H9 (cell line): ENCODE measurements around the gene ELOF1. TPM values are rescaled to one million over a fixed set of nuclear protein-coding genes. Genes with fewer than 3 reads are reported as not detected.
"Not testable (repeated sequence)": the region's sequence is repeated elsewhere in the genome, so short reads cannot be mapped to it uniquely, and the experiment has no call there.

Experiments
- DNase-seq: peaks from one replicate; pipeline ENCODE4 v3.0.0-alpha.2; 2017
- H2AFZ ChIP-seq: one replicate; pipeline ENCODE4 v1.6.1; 2013; ENCODE audit warnings: mild to moderate bottlenecking, low read length, control low read depth, moderate library complexity
- H2AK5ac ChIP-seq: 2 replicates; pipeline ENCODE4 v1.6.1; 2013; ENCODE audit warnings: low read length, control low read depth, mixed read lengths; ENCODE audit not compliant: insufficient read length
- H2BK120ac ChIP-seq: one replicate; pipeline ENCODE4 v1.6.1; 2013; ENCODE audit warnings: low read depth, mild to moderate bottlenecking, low read length, control low read depth, inconsistent platforms; ENCODE audit not compliant: poor library complexity, severe bottlenecking
- H2BK12ac ChIP-seq: 2 replicates; pipeline ENCODE4 v1.6.1; 2013; ENCODE audit warnings: low read length, control low read depth, mixed read lengths, low read depth; ENCODE audit not compliant: insufficient read length
- H2BK15ac ChIP-seq: 2 replicates; pipeline ENCODE4 v1.6.1; 2013; ENCODE audit warnings: low read depth, low read length, control low read depth
- H2BK20ac ChIP-seq: one replicate; pipeline ENCODE4 v1.6.1; 2013; ENCODE audit warnings: low read depth, mild to moderate bottlenecking, low read length, control low read depth, inconsistent platforms; ENCODE audit not compliant: poor library complexity, severe bottlenecking
- H2BK5ac ChIP-seq: 2 replicates; pipeline ENCODE4 v1.6.1; 2013; ENCODE audit warnings: low read length, control low read depth, mixed read lengths; ENCODE audit not compliant: insufficient read length
- H3K14ac ChIP-seq: 2 replicates; pipeline ENCODE4 v1.6.1; 2013; ENCODE audit warnings: low read length, control low read depth; ENCODE audit not compliant: insufficient read depth
- H3K18ac ChIP-seq: 2 replicates; pipeline ENCODE4 v1.6.1; 2013; ENCODE audit warnings: low read depth, mild to moderate bottlenecking, mixed read lengths, low read length, control low read depth; ENCODE audit not compliant: insufficient read length
- H3K23ac ChIP-seq: 2 replicates; pipeline ENCODE4 v1.6.1; 2013; ENCODE audit warnings: low read length, control low read depth, mixed read lengths, low read depth; ENCODE audit not compliant: insufficient read length
- H3K23me2 ChIP-seq: 2 replicates; pipeline ENCODE4 v1.6.1; 2013; ENCODE audit warnings: low read depth, mild to moderate bottlenecking, mixed read lengths, low read length, control low read depth; ENCODE audit not compliant: insufficient read length, poor library complexity, severe bottlenecking
- H3K27ac ChIP-seq: 2 replicates; pipeline ENCODE4 v1.5.1; 2013; ENCODE audit warnings: low read length, control low read depth, mixed read lengths, low read depth; ENCODE audit not compliant: insufficient read length
- H3K27me3 ChIP-seq: 2 replicates; pipeline ENCODE4 v1.6.1; 2013; ENCODE audit warnings: low read length, control low read depth, inconsistent platforms; ENCODE audit not compliant: insufficient read depth
- H3K4ac ChIP-seq: 2 replicates; pipeline ENCODE4 v1.6.1; 2013; ENCODE audit warnings: low read depth, mild to moderate bottlenecking, control low read depth, inconsistent platforms, low read length, moderate library complexity
- H3K4me1 ChIP-seq: 2 replicates; pipeline ENCODE4 v1.6.1; 2013; ENCODE audit warnings: low read length, control low read depth, inconsistent platforms; ENCODE audit not compliant: insufficient read depth
- H3K4me2 ChIP-seq: 2 replicates; pipeline ENCODE4 v1.6.1; 2013; ENCODE audit warnings: low read length, control low read depth, mixed read lengths; ENCODE audit not compliant: insufficient read length, insufficient read depth
- H3K56ac ChIP-seq: 2 replicates; pipeline ENCODE4 v1.6.1; 2013; ENCODE audit warnings: low read depth, mild to moderate bottlenecking, mixed read lengths, low read length, control low read depth; ENCODE audit not compliant: insufficient read length
- H3K79me1 ChIP-seq: 2 replicates; pipeline ENCODE4 v1.6.1; 2013; ENCODE audit warnings: low read depth, mild to moderate bottlenecking, moderate library complexity, low read length, control low read depth, inconsistent platforms; ENCODE audit not compliant: insufficient read depth, poor library complexity, severe bottlenecking
- H3K79me2 ChIP-seq: 2 replicates; pipeline ENCODE4 v1.6.1; 2013; ENCODE audit warnings: low read length, control low read depth, inconsistent platforms; ENCODE audit not compliant: insufficient read depth
- H3K9ac ChIP-seq: 2 replicates; pipeline ENCODE4 v1.6.1; 2013; ENCODE audit warnings: low read length, control low read depth, mixed read lengths; ENCODE audit not compliant: insufficient read length; ENCODE audit errors: extremely low read depth
- H3K9me3 ChIP-seq: one replicate; pipeline ENCODE4 v1.6.1; 2013; ENCODE audit warnings: low read depth, low read length, inconsistent platforms; ENCODE audit not compliant: control insufficient read depth
- H3T11ph ChIP-seq: one replicate; pipeline ENCODE4 v1.6.1; 2013; ENCODE audit warnings: mild to moderate bottlenecking, low read length, control low read depth, inconsistent platforms
- H4K20me1 ChIP-seq: one replicate; pipeline ENCODE4 v1.6.1; 2013; ENCODE audit not compliant: control insufficient read depth, insufficient read length, insufficient read depth
- H4K5ac ChIP-seq: 2 replicates; pipeline ENCODE4 v1.6.1; 2013; ENCODE audit warnings: low read depth, mild to moderate bottlenecking, mixed read lengths, low read length, control low read depth; ENCODE audit not compliant: insufficient read length
- H4K8ac ChIP-seq: replicated peaks from 2 replicates; pipeline ENCODE4 v1.6.1; 2013; ENCODE audit warnings: low read length, control low read depth, mixed read lengths, low read depth; ENCODE audit not compliant: insufficient read length
- H4K91ac ChIP-seq: 2 replicates; pipeline ENCODE4 v1.6.1; 2013; ENCODE audit warnings: low read depth, mild to moderate bottlenecking, moderate library complexity, mixed read lengths, low read length, control low read depth; ENCODE audit not compliant: insufficient read length
- H3K27ac Mint-ChIP-seq, 3 experiments: 2 replicates in 2 of 3; 3 replicates in 1 of 3; pipeline ENCODE4 v1.8.0; 2020 to 2021; ENCODE audit warnings: mixed read lengths in 3 of 3, mild to moderate bottlenecking in 1 of 3, moderate library complexity in 1 of 3
- H3K27me3 Mint-ChIP-seq: 2 replicates; pipeline ENCODE4 v1.8.0; 2021; ENCODE audit warnings: low read depth, mild to moderate bottlenecking, moderate library complexity, mixed read lengths
- H3K36me3 Mint-ChIP-seq, 3 experiments: 2 replicates in 2 of 3; 3 replicates in 1 of 3; pipeline ENCODE4 v1.8.0; 2020 to 2021; ENCODE audit warnings: low read depth in 3 of 3, mixed read lengths in 3 of 3; ENCODE audit not compliant: insufficient read depth in 1 of 3
- H3K4me1 Mint-ChIP-seq, 2 experiments: 2 replicates each; pipeline ENCODE4 v1.8.0; 2020; ENCODE audit warnings: mixed read lengths in 2 of 2
- H3K4me3 Mint-ChIP-seq, 2 experiments: 2 replicates in 1 of 2; 3 replicates in 1 of 2; pipeline ENCODE4 v1.8.0; 2020 to 2021; ENCODE audit warnings: mild to moderate bottlenecking in 2 of 2, mixed read lengths in 2 of 2, moderate library complexity in 1 of 2
- H3K9me3 Mint-ChIP-seq, 2 experiments: 2 replicates in 1 of 2; 3 replicates in 1 of 2; pipeline ENCODE4 v1.8.0; 2020; ENCODE audit warnings: mild to moderate bottlenecking in 2 of 2, mixed read lengths in 2 of 2, moderate library complexity in 1 of 2
- CTCF ChIP-seq: fragments of 200-600 bp; sonication (generic); conservative IDR thresholded peaks from 3 replicates; pipeline ENCODE4 v1.8.0; 2021; ENCODE audit warnings: antibody characterized with exemption, mild to moderate bottlenecking
- WGBS: extraction: QIAGEN DNeasy Blood & Tissue Kit; methylation state at CpG from one replicate; pipeline ENCODE4 v1.1.7; 2013; ENCODE audit warnings: missing lambda C conversion rate, low lambda C conversion rate, mixed read lengths; ENCODE audit not compliant: insufficient read length; ENCODE audit errors: extremely low coverage; 5-methylcytosine and 5-hydroxymethylcytosine counted together
- total RNA-seq: library from RNA; stranded (reverse); gene quantifications from 2 replicates; pipeline ENCODE4 v1.2.1, GENCODE V29; 2021

ELOF1 gene
- total RNA-seq, 1 experiment from 2014 or later, result 84.9 TPM

- no peak overlapping the region for H3K4me3 Mint-ChIP-seq
- no peak overlapping the region for H2AK5ac ChIP-seq
- no peaks in the 10 kb centered on the region for H3K79me1 ChIP-seq
- H2AFZ ChIP-seq, result no peak overlapping the region
- no peak overlapping the region for H3K56ac ChIP-seq
- H3K4me1 Mint-ChIP-seq, result no peaks in the 10 kb centered on the region
- H2BK20ac ChIP-seq, result no peak overlapping the region
- H4K8ac ChIP-seq, result no peak overlapping the region
- no peaks in the 10 kb centered on the region for H4K20me1 ChIP-seq
- H3K4me2 ChIP-seq, result no peak overlapping the region
- no peaks in the 10 kb centered on the region for H3K27me3 Mint-ChIP-seq
- no peak overlapping the region for H3K18ac ChIP-seq
- no peak overlapping the region for H2BK120ac ChIP-seq
- H3K27me3 ChIP-seq, result no peaks in the 10 kb centered on the region
- no peak for DNase-seq
- H3K27ac Mint-ChIP-seq, result peak overlapping the region in 2 of 3 experiments; percentile 59 to 82; a peak in 1 of 7 replicates
- WGBS, result no CpG with 5 or more reads among the region's 2 CpGs
- no peak overlapping the region for H2BK12ac ChIP-seq
- H3K4me1 ChIP-seq, result no peaks in the 10 kb centered on the region
- H3K79me2 ChIP-seq, result no peaks in the 10 kb centered on the region
- TF ChIP-seq CTCF, result no peak
- H3K27ac ChIP-seq, result no peak overlapping the region
- no peak overlapping the region for H3T11ph ChIP-seq
- no peak overlapping the region for H4K91ac ChIP-seq
- no peaks in the 10 kb centered on the region for H3K9me3 Mint-ChIP-seq
- H3K14ac ChIP-seq, result no peak overlapping the region
- no peaks in the 10 kb centered on the region for H3K23me2 ChIP-seq
- no peak overlapping the region for H4K5ac ChIP-seq
- no peak overlapping the region for H3K9ac ChIP-seq
- no peaks in the 10 kb centered on the region for H3K9me3 ChIP-seq
- no peaks in the 10 kb centered on the region for H3K36me3 Mint-ChIP-seq
- no peak overlapping the region for H3K4ac ChIP-seq
- H3K23ac ChIP-seq, result no peak overlapping the region
- no peak overlapping the region for H2BK15ac ChIP-seq
- H2BK5ac ChIP-seq, result no peak overlapping the region
These were observed 7.1 kb upstream of the ELOF1 start for GRCh38 chr19:11566164-11566563.

GRCh38 chr19:11565649-11565980 lies 6.6 kb upstream of the ELOF1 start:
- H3K56ac ChIP-seq, result not testable (repeated sequence)

More at GRCh38 chr19:11565649-11565980, 6.6 kb upstream of the ELOF1 start:
- H2AK5ac ChIP-seq, H3T11ph ChIP-seq, H3K27me3 Mint-ChIP-seq, H2BK20ac ChIP-seq, H3K27me3 ChIP-seq, H3K4me3 Mint-ChIP-seq, H3K4me1 ChIP-seq, H3K79me1 ChIP-seq, H3K27ac Mint-ChIP-seq, DNase-seq, H4K20me1 ChIP-seq, H3K9me3 Mint-ChIP-seq, H2BK120ac ChIP-seq, H2BK5ac ChIP-seq, H3K4me1 Mint-ChIP-seq, H2BK12ac ChIP-seq, H4K8ac ChIP-seq, H3K4ac ChIP-seq, H4K5ac ChIP-seq, H3K4me2 ChIP-seq, H3K79me2 ChIP-seq, H3K18ac ChIP-seq, H3K14ac ChIP-seq, H3K27ac ChIP-seq, H3K23ac ChIP-seq, H2BK15ac ChIP-seq, H2AFZ ChIP-seq, H3K36me3 Mint-ChIP-seq, H4K91ac ChIP-seq, H3K9me3 ChIP-seq, H3K9ac ChIP-seq, H3K23me2 ChIP-seq: not testable (repeated sequence)
- no CpG with 5 or more reads among the region's 5 CpGs for WGBS
